Mesothelial cell of epicardium (in vitro differentiated cells): ENCODE measurements around the gene E2F7. TPM values are rescaled to one million over a fixed set of nuclear protein-coding genes. Genes with fewer than 3 reads are reported as not detected.
"Not testable (repeated sequence)": the region's sequence is repeated elsewhere in the genome, so short reads cannot be mapped to it uniquely, and the experiment has no call there.

ENCODE experiments used
- DNase-seq, 2 experiments: peaks; one replicate each; pipeline ENCODE4 v3.0.0; 2021; ENCODE audit warnings: low spot score in 2 of 2; ENCODE audit not compliant: unreplicated experiment in 2 of 2
- H3K27ac Mint-ChIP-seq: 2 replicates; pipeline ENCODE4 v1.8.0; 2021; ENCODE audit warnings: mixed read lengths
- H3K27me3 Mint-ChIP-seq: 2 replicates; pipeline ENCODE4 v1.8.0; 2021; ENCODE audit warnings: low read depth, mixed read lengths
- H3K36me3 Mint-ChIP-seq: 2 replicates; pipeline ENCODE4 v1.8.0; 2021; ENCODE audit warnings: mixed read lengths
- H3K4me1 Mint-ChIP-seq: 2 replicates; pipeline ENCODE4 v1.8.0; 2021; ENCODE audit warnings: mixed read lengths
- H3K4me3 Mint-ChIP-seq: 2 replicates; pipeline ENCODE4 v1.8.0; 2021; ENCODE audit warnings: mild to moderate bottlenecking, moderate library complexity, mixed read lengths
- H3K9me3 Mint-ChIP-seq: 2 replicates; pipeline ENCODE4 v1.8.0; 2021; ENCODE audit warnings: mixed read lengths
- total RNA-seq: library from RNA; stranded (reverse); gene quantifications from 3 replicates; pipeline ENCODE4 v1.2.1, GENCODE V29; 2021
- TF ChIP-seq, protein P1 (sequence below): fragments of 200-600 bp; sonication (generic); IDR thresholded peaks from one replicate; pipeline ENCODE4 v1.5.0; 2021; ENCODE audit warnings: antibody characterized with exemption; ENCODE audit not compliant: unreplicated experiment

Gene E2F7
- total RNA-seq, 1 donor from 2014 or later, result 7.7 TPM

DNA sequence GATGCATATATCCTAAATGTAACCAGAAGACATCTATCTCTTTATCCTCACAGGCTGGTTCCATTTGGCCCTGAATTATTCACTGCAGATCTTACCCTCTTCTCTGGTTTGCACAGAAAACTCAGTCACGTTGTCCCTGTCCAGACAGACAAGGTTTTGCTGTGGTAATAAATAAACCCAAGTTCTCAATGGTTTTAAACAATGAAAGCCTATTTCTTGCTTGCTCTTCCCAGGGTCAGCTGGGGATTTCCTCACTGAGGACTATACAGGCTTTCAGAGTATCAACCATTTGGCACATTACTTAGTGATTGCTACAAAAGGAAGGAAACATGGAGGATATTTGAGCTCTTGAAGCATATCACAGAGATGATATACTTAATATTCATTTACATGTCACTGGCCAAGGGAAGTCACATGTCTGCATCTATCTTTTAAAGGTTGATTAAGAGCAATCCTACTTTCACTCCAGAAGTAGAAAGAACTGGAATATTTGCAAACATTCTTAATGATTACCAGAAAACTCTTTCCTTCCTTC is 24.4 kb upstream of the E2F7 start:
- TF ChIP-seq, protein P1, sequence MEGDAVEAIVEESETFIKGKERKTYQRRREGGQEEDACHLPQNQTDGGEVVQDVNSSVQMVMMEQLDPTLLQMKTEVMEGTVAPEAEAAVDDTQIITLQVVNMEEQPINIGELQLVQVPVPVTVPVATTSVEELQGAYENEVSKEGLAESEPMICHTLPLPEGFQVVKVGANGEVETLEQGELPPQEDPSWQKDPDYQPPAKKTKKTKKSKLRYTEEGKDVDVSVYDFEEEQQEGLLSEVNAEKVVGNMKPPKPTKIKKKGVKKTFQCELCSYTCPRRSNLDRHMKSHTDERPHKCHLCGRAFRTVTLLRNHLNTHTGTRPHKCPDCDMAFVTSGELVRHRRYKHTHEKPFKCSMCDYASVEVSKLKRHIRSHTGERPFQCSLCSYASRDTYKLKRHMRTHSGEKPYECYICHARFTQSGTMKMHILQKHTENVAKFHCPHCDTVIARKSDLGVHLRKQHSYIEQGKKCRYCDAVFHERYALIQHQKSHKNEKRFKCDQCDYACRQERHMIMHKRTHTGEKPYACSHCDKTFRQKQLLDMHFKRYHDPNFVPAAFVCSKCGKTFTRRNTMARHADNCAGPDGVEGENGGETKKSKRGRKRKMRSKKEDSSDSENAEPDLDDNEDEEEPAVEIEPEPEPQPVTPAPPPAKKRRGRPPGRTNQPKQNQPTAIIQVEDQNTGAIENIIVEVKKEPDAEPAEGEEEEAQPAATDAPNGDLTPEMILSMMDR, result no peak
- Mint-ChIP-seq H3K9me3 (no peaks in the 10 kb centered on the region), H3K4me3 (no peak overlapping the region), H3K36me3 (no peaks in the 10 kb centered on the region), H3K27ac (no peak overlapping the region), H3K4me1 (no peaks in the 10 kb centered on the region), H3K27me3 (peaks cover 27% of the 10 kb centered on the region)
- DNase-seq, result no peak

GRCh38 chr12:77087427-77087826 is 22.1 kb upstream of the E2F7 start:
- Mint-ChIP-seq H3K4me1 (no peaks in the 10 kb centered on the region), H3K9me3 (no peaks in the 10 kb centered on the region), H3K27ac (no peak overlapping the region), H3K27me3 (peaks cover 14% of the 10 kb centered on the region), H3K4me3 (no peak overlapping the region), H3K36me3 (no peaks in the 10 kb centered on the region)
- no peak for DNase-seq
- TF ChIP-seq, protein P1, result no peak

GRCh38 chr12:77082021-77082420 is 16.7 kb upstream of the E2F7 start:
- Mint-ChIP-seq H3K9me3 (no peaks in the 10 kb centered on the region), H3K27ac (no peak overlapping the region), H3K36me3 (no peaks in the 10 kb centered on the region), H3K4me1 (no peaks in the 10 kb centered on the region), H3K4me3 (no peak overlapping the region), H3K27me3 (peaks cover 7% of the 10 kb centered on the region)
- TF ChIP-seq, protein P1, result no peak
- DNase-seq, result no peak

DNA sequence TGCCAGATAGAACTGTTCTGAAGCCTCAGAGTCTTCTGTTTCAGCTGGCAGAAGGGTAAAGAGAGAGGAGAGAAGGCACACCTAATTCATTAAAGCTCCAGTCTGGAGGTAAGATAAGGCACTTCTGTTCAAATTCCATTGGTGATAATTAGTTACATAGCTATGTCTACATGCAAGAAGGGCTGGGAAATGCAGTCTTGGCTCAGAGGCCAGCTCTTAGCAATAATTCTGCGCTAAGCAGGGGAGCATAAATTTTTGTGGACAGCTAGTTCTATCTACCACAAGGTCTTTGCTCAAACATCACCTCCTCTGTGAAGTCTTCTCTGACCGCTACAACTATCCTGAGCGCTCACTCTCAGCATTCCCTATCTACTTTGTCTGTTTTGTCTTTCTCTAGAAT is 14.3 kb upstream of the E2F7 start:
- no peak for DNase-seq
- TF ChIP-seq, protein P1, result no peak
- Mint-ChIP-seq H3K4me1 (no peaks in the 10 kb centered on the region), H3K9me3 (no peaks in the 10 kb centered on the region), H3K4me3 (no peak overlapping the region), H3K27ac (no peak overlapping the region), H3K36me3 (no peaks in the 10 kb centered on the region), H3K27me3 (peaks cover 12% of the 10 kb centered on the region)

- Mint-ChIP-seq H3K4me1 (no peaks in the 10 kb centered on the region), H3K27me3 (peaks cover 12% of the 10 kb centered on the region), H3K9me3 (no peaks in the 10 kb centered on the region), H3K4me3 (no peak overlapping the region), H3K27ac (no peak overlapping the region), H3K36me3 (no peaks in the 10 kb centered on the region)
- DNase-seq, result no peak
- TF ChIP-seq, protein P1, result no peak
Observed at GRCh38 chr12:77078231-77078630, 12.9 kb upstream of the E2F7 start.

DNA sequence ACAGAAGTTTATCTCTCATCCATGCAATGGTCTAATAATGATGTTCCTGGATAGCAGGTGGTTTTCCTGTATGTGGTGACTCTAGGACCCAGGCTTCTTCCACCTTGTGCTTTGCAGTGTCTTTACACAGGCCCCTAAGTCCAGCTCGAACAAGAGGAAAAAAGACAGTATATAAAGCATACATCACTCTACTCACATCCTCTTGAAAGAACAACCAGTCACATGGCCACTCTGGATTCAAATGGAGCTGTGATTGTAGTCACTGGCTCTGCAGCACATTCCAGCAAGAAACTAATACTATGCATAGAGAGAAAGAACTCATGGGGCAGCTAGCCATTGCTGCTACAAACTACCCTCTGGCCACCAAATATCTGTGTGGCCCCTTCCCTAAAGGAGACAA is 11.5 kb upstream of the E2F7 start:
- Mint-ChIP-seq H3K4me3 (no peak overlapping the region), H3K27ac (no peak overlapping the region), H3K4me1 (no peaks in the 10 kb centered on the region), H3K27me3 (peaks cover 10% of the 10 kb centered on the region), H3K36me3 (no peaks in the 10 kb centered on the region), H3K9me3 (no peaks in the 10 kb centered on the region)
- TF ChIP-seq, protein P1, result no peak
- DNase-seq, result no peak

GRCh38 chr12:77073894-77074293 is 8.5 kb upstream of the E2F7 start:
- not testable (repeated sequence) for H3K36me3 Mint-ChIP-seq, H3K9me3 Mint-ChIP-seq, H3K27ac Mint-ChIP-seq, H3K4me3 Mint-ChIP-seq, DNase-seq, H3K4me1 Mint-ChIP-seq
- peaks cover 11% of the 10 kb centered on the region for H3K27me3 Mint-ChIP-seq
